GM12874 (cell line): ENCODE data around the gene PATJ.

Experiments
- CTCF ChIP-seq: IDR thresholded peaks from 2 replicates; pipeline ENCODE4 v1.5.1; 2011; ENCODE audit warnings: low read depth, mild to moderate bottlenecking, control low read depth, low read length, moderate library complexity; ENCODE audit not compliant: insufficient read depth

Gene PATJ

GRCh38 chr1:61953076-61953789 lies 211.0 kb downstream of the PATJ start:
- TF ChIP-seq CTCF = no peak

GRCh38 chr1:61953790-61954150 lies 211.5 kb downstream of the PATJ start:
- no peak for TF ChIP-seq CTCF

GRCh38 chr1:61955261-61955660 lies 213.0 kb downstream of the PATJ start:
- no peak for TF ChIP-seq CTCF

GRCh38 chr1:61956016-61956645 lies 213.9 kb downstream of the PATJ start:
- no peak for TF ChIP-seq CTCF

GRCh38 chr1:61956784-61957183 lies 214.5 kb downstream of the PATJ start:
- no peak for TF ChIP-seq CTCF

GRCh38 chr1:61961009-61961408 lies 218.7 kb downstream of the PATJ start:
- no peak for TF ChIP-seq CTCF

GRCh38 chr1:61962631-61963030 lies 220.4 kb downstream of the PATJ start:
- TF ChIP-seq CTCF = no peak
